Loucy (cell line): ENCODE measurements around the gene MAPK8.

Experiments
- H2AFZ ChIP-seq: fragments of 200-600 bp; sonication (generic); 2 replicates; pipeline ENCODE4 v1.6.0; 2016; ENCODE audit warnings: antibody characterized with exemption, mild to moderate bottlenecking, low read length, moderate library complexity
- H3F3A ChIP-seq: fragments of 200-600 bp; 2 replicates; pipeline ENCODE4 v1.6.0; 2016; ENCODE audit warnings: antibody characterized with exemption, low read depth, mild to moderate bottlenecking
- H3K27me3 ChIP-seq: fragments of 200-600 bp; sonication (generic); 2 replicates; pipeline ENCODE4 v1.6.1; 2014; ENCODE audit warnings: low read length, mild to moderate bottlenecking; ENCODE audit not compliant: insufficient read depth, poor library complexity, severe bottlenecking
- H3K36me3 ChIP-seq: fragments of 200-600 bp; sonication (generic); 2 replicates; pipeline ENCODE4 v1.6.1; 2016; ENCODE audit warnings: low read length; ENCODE audit not compliant: insufficient read depth
- H3K4me1 ChIP-seq: fragments of 200-600 bp; sonication (generic); 2 replicates; pipeline ENCODE4 v1.5.1; 2014; ENCODE audit warnings: low read length, mild to moderate bottlenecking; ENCODE audit not compliant: insufficient read depth, poor library complexity, severe bottlenecking
- H3K4me2 ChIP-seq: fragments of 200-600 bp; sonication (generic); 2 replicates; pipeline ENCODE4 v1.6.0; 2014; ENCODE audit warnings: antibody characterized with exemption, low read length, low read depth, mild to moderate bottlenecking; ENCODE audit not compliant: poor library complexity, severe bottlenecking
- H3K4me3 ChIP-seq: fragments of 200-600 bp; sonication (generic); 2 replicates; pipeline ENCODE4 v1.5.1; 2014; ENCODE audit warnings: low read length, mild to moderate bottlenecking, mixed read lengths; ENCODE audit not compliant: poor library complexity, severe bottlenecking
- H3K79me2 ChIP-seq: fragments of 200-600 bp; sonication (generic); 2 replicates; pipeline ENCODE4 v1.6.1; 2014; ENCODE audit warnings: low read length; ENCODE audit not compliant: insufficient read depth
- H3K9ac ChIP-seq: fragments of 200-600 bp; sonication (generic); 2 replicates; pipeline ENCODE4 v1.6.0; 2014; ENCODE audit warnings: mild to moderate bottlenecking, low read depth, low read length, moderate library complexity; ENCODE audit not compliant: poor library complexity, severe bottlenecking
- H3K9me2 ChIP-seq: fragments of 200-600 bp; sonication (generic); replicated peaks from 2 replicates; pipeline ENCODE4 v1.6.1; 2016; ENCODE audit warnings: low read depth, low read length, mixed read lengths
- H3K9me3 ChIP-seq: fragments of 200-600 bp; sonication (generic); 2 replicates; pipeline ENCODE4 v1.6.1; 2014; ENCODE audit warnings: mild to moderate bottlenecking, antibody characterized with exemption, low read length, low read depth; ENCODE audit not compliant: insufficient read depth
- H4K20me1 ChIP-seq: fragments of 200-600 bp; sonication (generic); 2 replicates; pipeline ENCODE4 v1.6.0; 2014; ENCODE audit warnings: antibody characterized with exemption, low read length, mild to moderate bottlenecking; ENCODE audit not compliant: insufficient read depth, poor library complexity, severe bottlenecking
- EZH2phosphoT487 ChIP-seq: fragments of 200-600 bp; IDR thresholded peaks from 2 replicates; pipeline ENCODE4 v1.6.1; 2018; ENCODE audit warnings: antibody characterized with exemption, mild to moderate bottlenecking, moderate library complexity, borderline replicate concordance
- TF ChIP-seq, protein P1 (sequence below): fragments of 200-600 bp; sonication (generic); conservative IDR thresholded peaks from 2 replicates; pipeline ENCODE4 v1.5.1; 2014; ENCODE audit warnings: mild to moderate bottlenecking, antibody characterized with exemption, low read length

The MAPK8 gene

DNA sequence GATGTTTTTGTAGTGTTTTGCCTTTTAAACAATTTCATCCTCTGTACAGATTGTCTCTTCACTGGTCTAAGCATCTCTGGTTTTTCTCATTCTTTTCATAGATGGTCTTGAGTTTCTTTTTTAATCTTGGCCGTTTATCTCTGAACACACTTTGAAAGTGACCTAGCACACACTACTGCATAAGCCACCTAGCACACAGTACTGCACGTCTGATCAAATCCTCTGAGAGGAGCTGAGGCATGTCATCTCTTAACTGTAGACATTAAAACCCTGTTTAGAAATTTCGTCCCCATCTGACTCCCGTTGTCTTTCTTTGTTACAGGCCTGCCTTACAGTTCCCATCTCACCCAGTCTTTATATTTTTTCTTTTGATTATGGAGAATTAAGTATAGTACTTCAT lies 100.2 kb downstream of the MAPK8 start:
- Histone ChIP-seq H3K27me3 (no peaks in the 10 kb centered on the region), H3K9me3 (no peaks in the 10 kb centered on the region), H3K4me2 (no peak overlapping the region), H3K4me3 (no peak overlapping the region), H3K4me1 (peaks cover 11% of the 10 kb centered on the region), H3K9me2 (no peaks in the 10 kb centered on the region), H3K79me2 (no peaks in the 10 kb centered on the region), H4K20me1 (peaks cover 7% of the 10 kb centered on the region), H3K36me3 (peaks cover 42% of the 10 kb centered on the region), H2AFZ (no peak overlapping the region), H3F3A (no peaks in the 10 kb centered on the region), H3K9ac (no peak overlapping the region)
- TF ChIP-seq, protein P1, sequence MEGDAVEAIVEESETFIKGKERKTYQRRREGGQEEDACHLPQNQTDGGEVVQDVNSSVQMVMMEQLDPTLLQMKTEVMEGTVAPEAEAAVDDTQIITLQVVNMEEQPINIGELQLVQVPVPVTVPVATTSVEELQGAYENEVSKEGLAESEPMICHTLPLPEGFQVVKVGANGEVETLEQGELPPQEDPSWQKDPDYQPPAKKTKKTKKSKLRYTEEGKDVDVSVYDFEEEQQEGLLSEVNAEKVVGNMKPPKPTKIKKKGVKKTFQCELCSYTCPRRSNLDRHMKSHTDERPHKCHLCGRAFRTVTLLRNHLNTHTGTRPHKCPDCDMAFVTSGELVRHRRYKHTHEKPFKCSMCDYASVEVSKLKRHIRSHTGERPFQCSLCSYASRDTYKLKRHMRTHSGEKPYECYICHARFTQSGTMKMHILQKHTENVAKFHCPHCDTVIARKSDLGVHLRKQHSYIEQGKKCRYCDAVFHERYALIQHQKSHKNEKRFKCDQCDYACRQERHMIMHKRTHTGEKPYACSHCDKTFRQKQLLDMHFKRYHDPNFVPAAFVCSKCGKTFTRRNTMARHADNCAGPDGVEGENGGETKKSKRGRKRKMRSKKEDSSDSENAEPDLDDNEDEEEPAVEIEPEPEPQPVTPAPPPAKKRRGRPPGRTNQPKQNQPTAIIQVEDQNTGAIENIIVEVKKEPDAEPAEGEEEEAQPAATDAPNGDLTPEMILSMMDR = no peak
- no peak for TF ChIP-seq EZH2phosphoT487

DNA sequence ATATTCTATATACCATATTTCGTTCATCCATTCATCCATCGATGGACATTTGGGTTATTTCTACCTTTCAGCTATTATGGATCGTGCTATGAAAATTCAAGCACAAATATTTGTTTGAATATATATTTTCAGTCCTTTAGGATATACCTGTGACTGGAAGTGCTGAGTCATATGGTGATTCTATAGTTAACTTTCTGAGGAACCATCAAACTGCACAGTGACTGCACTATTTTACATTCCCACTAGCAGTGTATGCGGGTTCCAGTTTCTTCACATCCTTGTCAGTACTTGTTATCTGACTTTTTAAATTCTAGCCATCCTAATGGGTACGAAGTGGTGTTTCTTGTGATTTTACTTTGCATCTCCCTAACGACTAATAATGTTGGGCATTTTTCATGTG lies 104.0 kb downstream of the MAPK8 start:
- H3K27me3 ChIP-seq = no peaks in the 10 kb centered on the region
- no peak overlapping the region for H2AFZ ChIP-seq
- peaks cover 55% of the 10 kb centered on the region for H3K36me3 ChIP-seq
- H3K4me3 ChIP-seq = no peak overlapping the region
- no peaks in the 10 kb centered on the region for H3K9me2 ChIP-seq
- TF ChIP-seq EZH2phosphoT487 = no peak
- TF ChIP-seq, protein P1 = no peak
- H3K79me2 ChIP-seq = no peaks in the 10 kb centered on the region
- peaks cover 10% of the 10 kb centered on the region; the same call in 1 of the 2 replicates for H3K9me3 ChIP-seq
- no peaks in the 10 kb centered on the region for H4K20me1 ChIP-seq
- H3K4me1 ChIP-seq = peaks cover 11% of the 10 kb centered on the region
- no peaks in the 10 kb centered on the region for H3F3A ChIP-seq
- no peak overlapping the region for H3K9ac ChIP-seq
- no peak overlapping the region for H3K4me2 ChIP-seq

- Histone ChIP-seq H4K20me1 (no peaks in the 10 kb centered on the region), H3K27me3 (no peaks in the 10 kb centered on the region), H3K79me2 (no peaks in the 10 kb centered on the region), H2AFZ (no peak overlapping the region), H3F3A (no peaks in the 10 kb centered on the region), H3K4me3 (no peak overlapping the region), H3K36me3 (peaks cover 48% of the 10 kb centered on the region), H3K4me1 (peaks cover under 1% of the 10 kb centered on the region), H3K9me2 (no peaks in the 10 kb centered on the region), H3K9ac (no peak overlapping the region), H3K9me3 (peaks cover 10% of the 10 kb centered on the region; the same call in 1 of the 2 replicates), H3K4me2 (no peak overlapping the region)
- TF ChIP-seq, protein P1 = no peak
- no peak for TF ChIP-seq EZH2phosphoT487
Observed at GRCh38 chr10:48411510-48411909, 105.0 kb downstream of the MAPK8 start.
